Measurements from ENCODE around the gene CEP350. TPM values are rescaled to one million over a fixed set of nuclear protein-coding genes. Genes with fewer than 3 reads are reported as not detected.

CEP350 gene
- total RNA-seq, 1 donor from 2014 or later = 39.2 TPM

DNA sequence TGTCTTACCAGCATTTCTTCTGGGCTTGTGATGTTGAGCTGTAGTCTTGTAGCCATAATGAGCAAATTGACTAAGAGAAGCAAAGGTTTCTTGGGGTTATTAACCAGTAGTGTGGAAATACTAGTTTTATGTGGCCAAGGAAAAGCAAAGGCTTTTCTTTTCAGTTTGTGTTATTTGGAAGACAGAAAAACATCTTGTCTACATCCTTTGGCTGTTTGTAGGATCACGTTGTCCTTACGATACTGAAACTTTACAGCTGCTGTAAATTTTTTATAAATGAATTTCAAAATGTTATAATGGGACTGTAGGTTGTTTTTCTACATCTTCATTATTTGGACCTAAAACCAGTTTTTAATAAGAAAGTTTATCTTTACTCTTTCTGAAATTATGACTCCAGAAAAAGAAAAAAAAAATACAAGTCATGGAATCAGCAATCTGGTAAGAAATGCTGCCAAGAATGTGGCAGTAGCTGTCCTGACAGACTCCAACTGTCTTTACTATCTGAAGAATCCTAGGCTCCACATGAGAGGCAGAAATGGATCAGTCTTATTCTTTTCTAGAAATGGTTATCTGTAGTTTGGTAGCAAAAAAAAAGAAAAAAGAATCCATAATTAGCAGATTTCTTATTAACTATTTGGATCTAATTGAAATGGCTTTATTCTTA, 158.5 kb downstream of the CEP350 start:
- Mint-ChIP-seq H3K27me3 (ENCODE audit: unreplicated experiment) (no peaks in the 10 kb centered on the region), H3K9me3 (ENCODE audit: unreplicated experiment) (no peaks in the 10 kb centered on the region), H3K4me1 (ENCODE audit: unreplicated experiment) (peaks cover 8% of the 10 kb centered on the region), H3K36me3 (ENCODE audit: low read depth, unreplicated experiment) (peaks cover 15% of the 10 kb centered on the region), H3K4me3 (ENCODE audit: unreplicated experiment) (no peak overlapping the region), H3K27ac (ENCODE audit: unreplicated experiment) (no peak overlapping the region)
- no peak for DNase-seq (ENCODE audit: low spot score)
- TF ChIP-seq, protein P1, sequence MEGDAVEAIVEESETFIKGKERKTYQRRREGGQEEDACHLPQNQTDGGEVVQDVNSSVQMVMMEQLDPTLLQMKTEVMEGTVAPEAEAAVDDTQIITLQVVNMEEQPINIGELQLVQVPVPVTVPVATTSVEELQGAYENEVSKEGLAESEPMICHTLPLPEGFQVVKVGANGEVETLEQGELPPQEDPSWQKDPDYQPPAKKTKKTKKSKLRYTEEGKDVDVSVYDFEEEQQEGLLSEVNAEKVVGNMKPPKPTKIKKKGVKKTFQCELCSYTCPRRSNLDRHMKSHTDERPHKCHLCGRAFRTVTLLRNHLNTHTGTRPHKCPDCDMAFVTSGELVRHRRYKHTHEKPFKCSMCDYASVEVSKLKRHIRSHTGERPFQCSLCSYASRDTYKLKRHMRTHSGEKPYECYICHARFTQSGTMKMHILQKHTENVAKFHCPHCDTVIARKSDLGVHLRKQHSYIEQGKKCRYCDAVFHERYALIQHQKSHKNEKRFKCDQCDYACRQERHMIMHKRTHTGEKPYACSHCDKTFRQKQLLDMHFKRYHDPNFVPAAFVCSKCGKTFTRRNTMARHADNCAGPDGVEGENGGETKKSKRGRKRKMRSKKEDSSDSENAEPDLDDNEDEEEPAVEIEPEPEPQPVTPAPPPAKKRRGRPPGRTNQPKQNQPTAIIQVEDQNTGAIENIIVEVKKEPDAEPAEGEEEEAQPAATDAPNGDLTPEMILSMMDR (IDR thresholded peaks at IDR 0.05; ENCODE audit: unreplicated experiment) = no peak

DNA sequence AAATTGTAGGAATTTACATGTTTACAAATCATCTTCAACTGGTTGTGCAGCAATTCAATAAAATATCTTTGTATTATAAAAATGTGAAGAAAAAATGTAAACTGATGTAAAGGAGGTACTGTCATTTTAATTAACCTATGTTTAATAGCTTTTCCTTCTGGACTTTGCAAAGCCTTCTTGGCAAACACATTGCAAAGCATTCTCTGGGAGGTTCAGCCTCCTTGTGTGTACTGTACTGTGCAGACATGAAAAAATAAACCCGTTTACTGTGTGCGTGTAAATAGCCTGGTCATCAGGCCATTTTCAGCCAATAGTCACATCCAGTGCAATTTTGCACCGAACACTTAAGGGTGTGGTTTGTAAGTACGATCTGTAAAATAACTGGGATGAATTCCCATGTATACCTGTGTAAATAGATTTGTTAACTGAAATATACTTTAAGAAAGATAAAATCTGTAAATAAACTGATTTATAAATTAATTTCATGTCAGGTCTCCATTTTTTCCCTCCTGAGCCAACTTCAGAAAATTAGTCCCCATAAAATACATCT, 159.9 kb downstream of the CEP350 start:
- peaks cover 1% of the 10 kb centered on the region for H3K27me3 Mint-ChIP-seq (ENCODE audit: unreplicated experiment)
- H3K27ac Mint-ChIP-seq (ENCODE audit: unreplicated experiment) = no peak overlapping the region
- H3K4me3 Mint-ChIP-seq (ENCODE audit: unreplicated experiment) = no peak overlapping the region
- peaks cover 15% of the 10 kb centered on the region for H3K36me3 Mint-ChIP-seq (ENCODE audit: low read depth, unreplicated experiment)
- no peak for DNase-seq (ENCODE audit: low spot score)
- TF ChIP-seq, protein P1 (IDR thresholded peaks at IDR 0.05; ENCODE audit: unreplicated experiment) = no peak
- H3K9me3 Mint-ChIP-seq (ENCODE audit: unreplicated experiment) = no peaks in the 10 kb centered on the region
- peaks cover 8% of the 10 kb centered on the region for H3K4me1 Mint-ChIP-seq (ENCODE audit: unreplicated experiment)

DNA sequence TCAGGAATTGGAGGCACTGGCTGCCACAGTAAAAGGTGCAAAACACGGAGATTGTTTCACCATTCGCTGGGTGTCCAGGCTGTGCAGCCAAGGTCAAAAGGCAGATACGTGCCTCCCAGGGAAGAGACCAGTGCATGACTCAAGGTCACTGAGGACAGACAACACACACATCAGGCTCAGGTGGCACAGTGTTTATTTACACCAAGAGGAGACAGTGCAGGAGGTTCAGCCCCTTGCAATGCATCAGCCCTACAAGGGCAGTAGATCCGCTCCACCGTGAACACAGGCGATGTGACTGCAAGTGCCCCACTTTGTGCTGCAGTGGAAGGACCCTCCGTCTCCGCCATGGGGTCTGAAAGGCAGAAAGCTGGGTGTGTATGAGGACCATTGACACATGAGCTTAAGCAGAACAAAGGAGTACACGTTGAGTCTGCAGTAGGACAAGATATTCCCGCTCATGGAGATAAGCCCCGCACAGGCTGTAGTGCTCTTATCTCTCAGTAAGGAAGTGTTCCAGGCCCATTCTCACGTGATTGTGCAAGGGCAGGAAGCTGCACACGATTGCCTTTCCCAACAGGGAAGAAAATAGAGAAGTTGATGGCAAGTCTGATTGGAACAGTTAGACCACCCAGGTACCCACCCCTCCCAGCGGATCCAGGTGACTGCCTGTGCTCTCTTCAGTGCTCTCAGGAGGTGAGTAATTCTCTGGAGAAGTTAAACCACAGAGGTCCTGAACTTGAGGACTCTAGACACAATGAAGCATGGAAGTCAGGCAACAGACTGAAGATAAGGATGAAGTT, 162.6 kb downstream of the CEP350 start:
- DNase-seq (ENCODE audit: low spot score) = no peak
- Mint-ChIP-seq H3K9me3 (ENCODE audit: unreplicated experiment) (no peaks in the 10 kb centered on the region), H3K4me1 (ENCODE audit: unreplicated experiment) (peaks cover 8% of the 10 kb centered on the region), H3K4me3 (ENCODE audit: unreplicated experiment) (no peak overlapping the region), H3K27me3 (ENCODE audit: unreplicated experiment) (peaks cover 1% of the 10 kb centered on the region), H3K27ac (ENCODE audit: unreplicated experiment) (peak overlapping the region; percentile 25), H3K36me3 (ENCODE audit: low read depth, unreplicated experiment) (peaks cover 12% of the 10 kb centered on the region)
- TF ChIP-seq, protein P1 (IDR thresholded peaks at IDR 0.05; ENCODE audit: unreplicated experiment) = no peak

DNA sequence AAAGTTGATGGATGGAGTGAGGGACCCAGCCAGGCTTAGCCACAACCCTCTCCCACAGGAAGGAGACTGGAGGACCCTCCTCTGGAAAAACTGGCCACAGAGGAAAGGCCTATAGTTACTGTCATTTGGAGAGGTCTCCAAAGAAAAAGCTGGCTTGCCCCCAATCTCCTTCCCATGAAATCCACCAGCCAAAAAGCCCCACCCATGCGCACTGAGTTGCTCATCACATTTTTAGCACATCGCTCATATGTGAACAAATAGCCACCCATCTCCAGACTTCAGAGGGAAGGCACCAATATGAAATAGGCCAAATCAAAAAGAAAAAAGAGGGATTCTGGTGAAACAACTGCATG, 163.1 kb downstream of the CEP350 start:
- Mint-ChIP-seq H3K4me3 (ENCODE audit: unreplicated experiment) (no peak overlapping the region), H3K36me3 (ENCODE audit: low read depth, unreplicated experiment) (peaks cover 6% of the 10 kb centered on the region), H3K27me3 (ENCODE audit: unreplicated experiment) (peaks cover 1% of the 10 kb centered on the region), H3K4me1 (ENCODE audit: unreplicated experiment) (peaks cover 8% of the 10 kb centered on the region), H3K9me3 (ENCODE audit: unreplicated experiment) (no peaks in the 10 kb centered on the region), H3K27ac (ENCODE audit: unreplicated experiment) (no peak overlapping the region)
- DNase-seq (ENCODE audit: low spot score) = no peak
- TF ChIP-seq, protein P1 (IDR thresholded peaks at IDR 0.05; ENCODE audit: unreplicated experiment) = no peak

DNA sequence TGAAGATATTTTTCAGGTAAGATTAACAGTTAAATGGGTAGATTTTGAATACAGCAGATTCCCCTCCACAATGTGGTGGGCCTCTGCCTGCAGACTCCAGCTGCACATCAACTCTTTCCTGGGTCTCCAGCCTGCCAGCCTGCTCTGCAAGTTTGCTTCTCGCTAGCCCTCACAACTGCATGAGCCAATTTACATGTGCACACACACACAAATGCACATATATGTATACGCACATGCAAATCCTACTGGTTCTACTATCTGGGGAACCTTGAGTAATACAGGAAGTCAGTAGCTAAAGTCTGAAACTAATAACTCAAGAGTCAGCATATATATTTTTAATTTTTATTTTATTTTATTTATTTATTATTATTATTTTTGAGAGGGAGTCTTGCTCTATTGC, 165.2 kb downstream of the CEP350 start:
- Mint-ChIP-seq H3K9me3 (ENCODE audit: unreplicated experiment) (no peaks in the 10 kb centered on the region), H3K4me1 (ENCODE audit: unreplicated experiment) (peaks cover 8% of the 10 kb centered on the region), H3K27me3 (ENCODE audit: unreplicated experiment) (peaks cover 1% of the 10 kb centered on the region), H3K4me3 (ENCODE audit: unreplicated experiment) (no peak overlapping the region), H3K36me3 (ENCODE audit: low read depth, unreplicated experiment) (peaks cover 5% of the 10 kb centered on the region), H3K27ac (ENCODE audit: unreplicated experiment) (no peak overlapping the region)
- TF ChIP-seq, protein P1 (IDR thresholded peaks at IDR 0.05; ENCODE audit: unreplicated experiment) = no peak
- no peak for DNase-seq (ENCODE audit: low spot score)

All from endothelial cell (in vitro differentiated cells).